Right lobe of liver (tissue), 6 donors: Measurements from ENCODE around the gene SF1. TPM values are rescaled to one million over a fixed set of nuclear protein-coding genes. Genes with fewer than 3 reads are reported as not detected.

Experiments used
- ATAC-seq, 4 donors: fragments of 200-7000 bp; cut with Tn5 transposase; one replicate each; pipeline ENCODE4 v1.9.1; 2020; ENCODE audit warnings: mild to moderate bottlenecking in 4 of 4, moderate library complexity in 4 of 4
- DNase-seq, 3 donors: peaks; one replicate each; pipeline ENCODE4 v3.0.0-alpha.2; 2020
- H3K27ac ChIP-seq, 3 donors: fragments of 200-600 bp; one replicate each; pipeline ENCODE4 v1.8.0; 2022
- H3K27me3 ChIP-seq, 2 donors: fragments of 200-600 bp; one replicate each; pipeline ENCODE4 v1.8.0; 2022
- H3K36me3 ChIP-seq, 4 donors: fragments of 200-600 bp; sonication (generic) in 1 of 4; one replicate each; pipeline versions ENCODE4 v1.5.1 to v1.8.0; 2017 to 2022; ENCODE audit warnings: control low read depth in 1 of 4
- H3K4me1 ChIP-seq, 4 donors: fragments of 200-600 bp; sonication (generic) in 1 of 4; one replicate each; pipeline versions ENCODE4 v1.5.1 to v1.8.0; 2017 to 2022; ENCODE audit warnings: control low read depth in 1 of 4
- H3K4me3 ChIP-seq, 3 donors: fragments of 200-600 bp; one replicate each; pipeline ENCODE4 v1.8.0; 2022
- H3K9me3 ChIP-seq, 4 donors: fragments of 200-600 bp; sonication (generic) in 1 of 4; one replicate each; pipeline versions ENCODE4 v1.5.1 to v1.8.0; 2017 to 2022; ENCODE audit warnings: control low read depth in 1 of 4
- POLR2A ChIP-seq: fragments of 450-650 bp; IDR thresholded peaks from one replicate; pipeline ENCODE4 v1.6.1; 2017; ENCODE audit warnings: antibody characterized with exemption, mild to moderate bottlenecking
- WGBS: methylation state at CpG from one replicate; pipeline ENCODE4 v1.1.6; 2018; ENCODE audit warnings: low coverage, low lambda C conversion rate; ENCODE audit not compliant: insufficient coverage; ENCODE audit errors: missing lambda C conversion rate; 5-methylcytosine and 5-hydroxymethylcytosine counted together
- intact Hi-C, 2 donors: fragments of 100-400 bp; cut with DNase I; formaldehyde crosslinking; loops; one replicate each; pipeline versions ENCODE4 v1.11.2 to v1.14.1; 2022
- total RNA-seq, 6 experiments: library from RNA; depleted of rRNA in 2 of 6; stranded (reverse); fragments of >200 nt in 2 of 6; fragmentation: NEBNext Ultra II Directional in 3 of 6; extraction: Animal tissue kit (Norgen Biotek cat#: 25700) in 3 of 6; gene quantifications; one replicate each; pipeline versions ENCODE4 v1.1.0 to v1.2.4, GENCODE V29; 2016 to 2023
- TF ChIP-seq, protein P1 (sequence below), 4 donors: fragments of 200-600 bp in 3 of 4; fragments of 450-650 bp in 1 of 4; IDR thresholded peaks; one replicate each; pipeline versions ENCODE4 v1.5.1 to v1.8.0; 2016 to 2022; ENCODE audit warnings: antibody characterized with exemption in 4 of 4, mild to moderate bottlenecking in 2 of 4
- donor health status: DM: no; HTN: yes; CAD: no.
- donor health status: DM: no; HTN: no; CAD: no.
- donor health status: DM: no; HTN: no; CAD: no.
- donor health status: DM: no; HTN: yes; CAD: no.
- donor health status: DM: no; HTN: yes; CAD: no.

SF1 gene
- total RNA-seq, 6 experiments from 2014 or later: 92.7 to 164 (median 141) TPM

DNA sequence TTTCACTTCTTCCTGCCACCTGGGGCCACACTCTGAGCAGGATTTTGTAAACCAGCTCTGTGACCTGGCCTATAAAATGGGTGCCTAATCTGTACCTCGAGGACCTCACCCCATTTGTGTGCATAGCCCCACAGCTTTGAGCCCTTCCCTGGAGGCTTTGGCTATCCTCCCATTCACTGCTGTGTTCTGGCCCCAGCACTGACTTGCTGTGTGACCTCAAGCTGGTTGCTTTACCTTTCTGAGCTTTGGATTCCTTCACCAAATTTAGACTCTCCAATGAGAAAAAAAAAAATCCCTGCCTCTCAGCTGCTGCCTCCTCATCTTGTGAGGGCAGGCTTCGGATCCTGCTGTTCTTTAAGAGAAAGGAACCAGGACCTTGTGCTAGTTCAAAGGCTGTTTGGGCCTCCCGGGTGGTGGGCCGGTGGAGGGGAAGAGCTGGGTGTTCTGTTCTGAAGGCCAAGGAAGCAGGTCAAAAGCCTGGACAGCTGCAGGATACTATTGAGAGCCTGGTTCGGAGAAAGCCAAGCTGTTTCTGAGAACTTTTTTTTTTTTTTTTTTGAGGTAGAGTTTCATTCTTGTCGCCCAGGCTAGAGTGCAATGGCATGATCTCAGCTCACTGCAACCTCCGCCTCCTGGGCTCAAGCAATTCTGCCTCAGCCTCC lies 17.5 kb downstream of the SF1 start:
- Histone ChIP-seq H3K27me3 (no peaks in the 10 kb centered on the region), H3K27ac (no peak overlapping the region), H3K36me3 (peaks cover 6 to 31% (median 15%) of the 10 kb centered on the region in 4 donors), H3K4me1 (no peaks in the 10 kb centered on the region), H3K9me3 (no peaks in the 10 kb centered on the region), H3K4me3 (no peak overlapping the region)
- ATAC-seq (peak in 1 of 4 donors; percentile 2), DNase-seq (no peak)
- intact Hi-C loops: loop anchor here in 1 of 2 donors (10.0 kb wide), 1 partner anchor 76 kb away; no protein-coding TSS in a partner anchor
- WGBS: 63% methylated on average over 5 of the region's 7 CpGs
- TF ChIP-seq POLR2A: no peak
- TF ChIP-seq, protein P1, sequence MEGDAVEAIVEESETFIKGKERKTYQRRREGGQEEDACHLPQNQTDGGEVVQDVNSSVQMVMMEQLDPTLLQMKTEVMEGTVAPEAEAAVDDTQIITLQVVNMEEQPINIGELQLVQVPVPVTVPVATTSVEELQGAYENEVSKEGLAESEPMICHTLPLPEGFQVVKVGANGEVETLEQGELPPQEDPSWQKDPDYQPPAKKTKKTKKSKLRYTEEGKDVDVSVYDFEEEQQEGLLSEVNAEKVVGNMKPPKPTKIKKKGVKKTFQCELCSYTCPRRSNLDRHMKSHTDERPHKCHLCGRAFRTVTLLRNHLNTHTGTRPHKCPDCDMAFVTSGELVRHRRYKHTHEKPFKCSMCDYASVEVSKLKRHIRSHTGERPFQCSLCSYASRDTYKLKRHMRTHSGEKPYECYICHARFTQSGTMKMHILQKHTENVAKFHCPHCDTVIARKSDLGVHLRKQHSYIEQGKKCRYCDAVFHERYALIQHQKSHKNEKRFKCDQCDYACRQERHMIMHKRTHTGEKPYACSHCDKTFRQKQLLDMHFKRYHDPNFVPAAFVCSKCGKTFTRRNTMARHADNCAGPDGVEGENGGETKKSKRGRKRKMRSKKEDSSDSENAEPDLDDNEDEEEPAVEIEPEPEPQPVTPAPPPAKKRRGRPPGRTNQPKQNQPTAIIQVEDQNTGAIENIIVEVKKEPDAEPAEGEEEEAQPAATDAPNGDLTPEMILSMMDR (IDR thresholded peaks at IDR 0.05): no peak

DNA sequence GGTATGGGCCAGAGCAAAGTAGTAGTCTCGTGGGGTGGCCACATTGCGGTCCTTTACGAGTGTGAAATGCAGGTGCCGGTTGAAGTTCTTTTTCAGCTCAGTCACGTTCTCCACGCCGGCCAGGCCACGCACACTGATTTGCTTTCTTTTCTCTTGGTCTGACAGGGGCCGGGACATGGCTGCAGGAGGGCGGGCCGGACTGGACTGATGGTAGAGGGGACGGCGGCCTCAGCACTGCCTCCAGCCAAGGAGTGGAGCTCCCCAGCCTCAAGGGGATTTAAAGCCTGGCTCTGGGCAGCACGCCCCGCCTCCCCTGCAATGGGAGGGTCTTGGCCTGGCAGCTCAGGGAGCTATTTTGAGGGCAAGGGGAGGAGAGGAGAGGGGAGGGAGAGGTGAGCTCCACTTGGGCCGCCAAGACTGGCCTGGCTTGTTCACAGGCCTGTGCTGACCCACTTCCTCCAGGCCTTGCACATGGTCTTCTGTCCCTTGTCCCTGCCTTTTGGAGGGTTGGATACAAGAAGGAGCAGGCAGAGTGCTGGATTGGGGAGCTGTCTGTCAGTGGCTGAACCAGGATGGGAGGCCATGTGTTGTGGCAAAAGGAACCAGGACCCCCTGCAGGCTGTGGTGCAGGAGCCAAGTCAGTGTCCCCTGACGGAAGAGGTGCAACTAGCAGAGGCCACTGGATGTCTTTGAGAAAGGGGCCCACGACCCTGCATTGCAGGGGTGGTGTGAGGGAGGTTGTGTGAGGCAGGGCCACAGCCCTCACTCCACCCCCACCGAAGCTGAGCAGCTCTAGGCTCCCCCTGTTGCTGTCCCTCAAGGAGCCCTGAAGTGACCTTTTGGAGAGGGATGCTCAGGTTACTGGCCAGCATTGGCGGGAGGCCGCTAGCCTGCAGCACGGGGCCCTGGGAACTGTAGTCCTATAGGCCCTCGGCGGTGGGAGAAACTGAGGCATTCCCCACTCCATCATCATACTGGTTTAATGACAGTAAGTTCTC lies 18.3 kb downstream of the SF1 start, which contains the start of gene PYGM:
Gene PYGM, minus strand, starts transcription at position 253 of the 998 bp plus-strand sequence. Its CDS starts 76 bp downstream, at position 177.
- Histone ChIP-seq H3K9me3 (no peaks in the 10 kb centered on the region), H3K4me1 (no peaks in the 10 kb centered on the region), H3K4me3 (no peak within 1 kb of the TSS), H3K27ac (no peak within 1 kb of the TSS), H3K27me3 (no peaks in the 10 kb centered on the region), H3K36me3 (peaks cover 0 to 23% (median 8%) of the 10 kb centered on the region in 4 donors)
- 41% methylated on average over 5 of the region's 24 CpGs for WGBS
- no peak for TF ChIP-seq POLR2A
- TF ChIP-seq, protein P1 (IDR thresholded peaks at IDR 0.05): no peak
- intact Hi-C loops: loop anchor here in 1 of 2 donors (10.0 kb wide), 1 partner anchor 75 kb away; no protein-coding TSS in a partner anchor
- DNase-seq (peak in 2 of 3 donors; percentile 26 to 48), ATAC-seq (peak; percentile 22 to 29 (median 26))

GRCh38 chr11:64759131-64759721 lies 19.1 kb downstream of the SF1 start:
- no peaks in the 10 kb centered on the region for H3K9me3 ChIP-seq
- H3K27ac ChIP-seq: no peak overlapping the region

More at GRCh38 chr11:64759131-64759721, 19.1 kb downstream of the SF1 start:
- Histone ChIP-seq H3K36me3 (peaks cover 0 to 15% (median 4%) of the 10 kb centered on the region in 4 donors), H3K4me3 (no peak overlapping the region), H3K4me1 (no peaks in the 10 kb centered on the region), H3K27me3 (no peaks in the 10 kb centered on the region)
- intact Hi-C loops: no loop called here
- 69% methylated on average over 8 of the region's 21 CpGs for WGBS
- DNase-seq (peak in 1 of 3 donors; percentile 51), ATAC-seq (no peak)
- TF ChIP-seq, protein P1 (IDR thresholded peaks at IDR 0.05): no peak
- no peak for TF ChIP-seq POLR2A
